GM18505 (cell line): ENCODE measurements around the gene TTLL6.

ENCODE experiments used
- ATAC-seq: cut with Tn5 transposase; IDR thresholded peaks from one replicate; pipeline ENCODE4 v1.9.1; 2021; ENCODE audit not compliant: unreplicated experiment
- POLR2A ChIP-seq: IDR thresholded peaks from 4 replicates; pipeline ENCODE4 v1.6.1; 2011; ENCODE audit warnings: borderline replicate concordance; ENCODE audit not compliant: insufficient read depth, insufficient read length; ENCODE audit errors: extremely low read depth

Gene TTLL6

GRCh38 chr17:48767263-48767774, 49.7 kb downstream of the TTLL6 start:
- TF ChIP-seq POLR2A, result no peak
- ATAC-seq, result no peak

GRCh38 chr17:48761114-48761513, 55.9 kb downstream of the TTLL6 start:
- ATAC-seq, result no peak
- TF ChIP-seq POLR2A, result no peak

- TF ChIP-seq POLR2A, result no peak
- ATAC-seq, result no peak
Measured at GRCh38 chr17:48760411-48760810, 56.6 kb downstream of the TTLL6 start.

GRCh38 chr17:48759288-48759687, 57.7 kb downstream of the TTLL6 start:
- no peak for ATAC-seq
- TF ChIP-seq POLR2A, result no peak

- TF ChIP-seq POLR2A, result no peak
- no peak for ATAC-seq
Measured at GRCh38 chr17:48757524-48757961, 59.5 kb downstream of the TTLL6 start.

- TF ChIP-seq POLR2A, result no peak
- ATAC-seq, result no peak
Measured at GRCh38 chr17:48756830-48757251, 60.2 kb downstream of the TTLL6 start.

- ATAC-seq, result no peak
- TF ChIP-seq POLR2A, result no peak
Measured at GRCh38 chr17:48755356-48755755, 61.7 kb downstream of the TTLL6 start.

GRCh38 chr17:48754500-48755261, 62.3 kb downstream of the TTLL6 start:
- no peak for TF ChIP-seq POLR2A
- ATAC-seq, result no peak

- ATAC-seq, result no peak
- TF ChIP-seq POLR2A, result no peak
Measured at GRCh38 chr17:48753794-48754499, 63.1 kb downstream of the TTLL6 start.

GRCh38 chr17:48752399-48753288, 64.4 kb downstream of the TTLL6 start:
- no peak for ATAC-seq
- no peak for TF ChIP-seq POLR2A

GRCh38 chr17:48751733-48752398, 65.2 kb downstream of the TTLL6 start:
- no peak for ATAC-seq
- no peak for TF ChIP-seq POLR2A

GRCh38 chr17:48751172-48751571, 65.9 kb downstream of the TTLL6 start:
- ATAC-seq, result no peak

More at GRCh38 chr17:48751172-48751571, 65.9 kb downstream of the TTLL6 start:
- TF ChIP-seq POLR2A, result no peak
